Endothelial cell of umbilical vein (primary cell): ENCODE measurements around the gene SAMD4B. TPM values are rescaled to one million over a fixed set of nuclear protein-coding genes. Genes with fewer than 3 reads are reported as not detected.

Experiments used
- BruUV-seq: library from RNA; stranded (reverse); fragments of 400-500 nt; replicated peaks from 2 replicates; lab custom pipeline; 2021; lab: Mats Ljungman, UMichigan
- CTCF ChIA-PET: fragments of 300-600, 350-600 bp; sonication (Branson Sonifier 250); formaldehyde crosslinking; loops from one replicate; lab custom pipeline; 2021; ENCODE audit warnings: antibody characterized with exemption, inconsistent platforms; lab: Charles Lee
- POLR2A ChIA-PET: fragments of 300-600, 350-600 bp; sonication (Branson Sonifier 250); formaldehyde crosslinking; loops from one replicate; lab custom pipeline; 2021; ENCODE audit warnings: antibody characterized with exemption, inconsistent platforms; lab: Charles Lee
- DNase-seq: peaks from one replicate; pipeline ENCODE4 v3.0.0-alpha.2; 2011; ENCODE audit warnings: low read depth, low spot score
- FAIRE-seq: peaks from 2 replicates; lab custom pipeline; 2011; peaks lifted over from hg19 to GRCh38; lab: Jason Lieb, UNC
- H2AFZ ChIP-seq: 2 replicates; pipeline ENCODE4 v1.6.0; 2012; ENCODE audit warnings: low read depth, low read length, control low read depth, inconsistent platforms
- H3K27ac ChIP-seq: 2 replicates; pipeline ENCODE4 v1.5.1; 2011; ENCODE audit warnings: low read depth, mild to moderate bottlenecking, control low read depth, low read length, moderate library complexity; ENCODE audit not compliant: insufficient read depth
- H3K27me3 ChIP-seq, 2 experiments: 2 replicates each; pipeline versions ENCODE4 v1.6.0 to v1.6.1; 2011; ENCODE audit warnings: low read length in 2 of 2, mixed read lengths in 1 of 2; ENCODE audit not compliant: control insufficient read depth in 2 of 2, insufficient read depth in 2 of 2
- H3K36me3 ChIP-seq, 2 experiments: 2 replicates in 1 of 2; 3 replicates in 1 of 2; pipeline ENCODE4 v1.5.1; 2011; ENCODE audit warnings: low read length in 2 of 2, mild to moderate bottlenecking in 1 of 2, moderate library complexity in 1 of 2; ENCODE audit not compliant: control insufficient read depth in 2 of 2, insufficient read depth in 2 of 2; ENCODE audit errors: extremely low read depth in 1 of 2
- H3K4me1 ChIP-seq: 3 replicates; pipeline ENCODE4 v1.5.1; 2011; ENCODE audit warnings: mild to moderate bottlenecking, low read length; ENCODE audit not compliant: control insufficient read depth, insufficient read depth; ENCODE audit errors: extremely low read depth
- H3K4me2 ChIP-seq: 2 replicates; pipeline ENCODE4 v1.6.1; 2011; ENCODE audit warnings: low read length, control low read depth, mixed read lengths; ENCODE audit not compliant: insufficient read depth
- H3K4me3 ChIP-seq, 3 experiments: fragments of 200-600 bp in 1 of 3; sonication (generic), shearing (Covaris generic) in 1 of 3; replicated peaks in 1 of 3; 2 replicates each; pipeline ENCODE4 v1.5.1; 2011 to 2016; ENCODE audit warnings: control low read depth in 3 of 3, low read length in 3 of 3, mild to moderate bottlenecking in 2 of 3, inconsistent platforms in 1 of 3, low read depth in 1 of 3, moderate library complexity in 1 of 3; ENCODE audit not compliant: insufficient read depth in 1 of 3
- H3K79me2 ChIP-seq: 2 replicates; pipeline ENCODE4 v1.6.0; 2012; ENCODE audit warnings: low read length, inconsistent platforms; ENCODE audit not compliant: control insufficient read depth, insufficient read depth
- H3K9ac ChIP-seq: replicated peaks from 2 replicates; pipeline ENCODE3; 2011; ENCODE audit warnings: low read length, control low read depth; ENCODE audit not compliant: insufficient read depth; ENCODE audit errors: extremely low read depth
- H3K9me1 ChIP-seq: replicated peaks from 3 replicates; pipeline ENCODE4 v1.6.0; 2011; ENCODE audit warnings: mild to moderate bottlenecking, low read length; ENCODE audit not compliant: control insufficient read depth, insufficient read depth; ENCODE audit errors: extremely low read depth
- H3K9me3 ChIP-seq: replicated peaks from 2 replicates; pipeline ENCODE4 v1.5.1; 2012; ENCODE audit warnings: low read length, inconsistent platforms; ENCODE audit not compliant: control insufficient read depth, insufficient read depth
- H4K20me1 ChIP-seq: replicated peaks from 2 replicates; pipeline ENCODE3; 2011; ENCODE audit warnings: mild to moderate bottlenecking, low read length; ENCODE audit not compliant: control insufficient read depth, insufficient read depth; ENCODE audit errors: extremely low read depth
- EZH2 ChIP-seq: IDR thresholded peaks from 2 replicates; pipeline ENCODE4 v1.6.1; 2012; ENCODE audit warnings: borderline replicate concordance, low read depth, mild to moderate bottlenecking, moderate library complexity, low read length, inconsistent platforms; ENCODE audit not compliant: severe bottlenecking
- FOS ChIP-seq: IDR thresholded peaks from 2 replicates; pipeline ENCODE4 v1.6.1; 2011; ENCODE audit warnings: mild to moderate bottlenecking, low read length, moderate library complexity, borderline replicate concordance; ENCODE audit not compliant: insufficient read depth
- GATA2 ChIP-seq: IDR thresholded peaks from 2 replicates; pipeline ENCODE4 v1.7.0; 2011; ENCODE audit warnings: low read depth, mild to moderate bottlenecking, moderate library complexity, mixed read lengths, low read length; ENCODE audit not compliant: insufficient read length, insufficient read depth
- JUN ChIP-seq: IDR thresholded peaks from 2 replicates; pipeline ENCODE4 v1.6.1; 2011; ENCODE audit warnings: borderline replicate concordance, low read depth; ENCODE audit not compliant: insufficient read length, insufficient read depth
- MAX ChIP-seq: IDR thresholded peaks from 2 replicates; pipeline ENCODE4 v1.6.1; 2011; ENCODE audit not compliant: insufficient read depth, insufficient read length
- MYC ChIP-seq: IDR thresholded peaks from one replicate; pipeline ENCODE4 v1.6.1; 2011; ENCODE audit warnings: mild to moderate bottlenecking, low read depth, low read length
- POLR2A ChIP-seq: IDR thresholded peaks from 2 replicates; pipeline ENCODE4 v1.6.1; 2012; ENCODE audit warnings: low read depth, mild to moderate bottlenecking, control low read depth, low read length
- POLR2AphosphoS5 ChIP-seq: IDR thresholded peaks from 2 replicates; pipeline ENCODE4 v1.6.1; 2012; ENCODE audit warnings: low read depth, mild to moderate bottlenecking, control low read depth, low read length, moderate library complexity; ENCODE audit not compliant: insufficient read depth
- dilution Hi-C: fragments of 300-500 bp; cut with MboI; formaldehyde crosslinking; loops from one replicate; pipeline ENCODE4 v1.15.0; 2019; ENCODE audit warnings: low sequenced_read_pairs; ENCODE audit not compliant: extremely low pct_ligation_motif_present
- intact Hi-C: fragments of 100-400 bp; cut with micrococcal nuclease; formaldehyde crosslinking; loops from one replicate; pipeline ENCODE4 v1.10.0; 2022
- polyA plus RNA-seq, 4 experiments: library from polyadenylated mRNA; depleted of rRNA in 3 of 4; stranded (reverse) in 3 of 4; unstranded in 1 of 4; fragments of >200 nt; gene quantifications; 2 replicates each; pipeline versions ENCODE4 v1.2.1 to v1.2.3, GENCODE V29; 2011 to 2012; ENCODE audit warnings: missing spikeins in 1 of 4
- total RNA-seq: library from RNA; stranded (reverse); gene quantifications from 2 replicates; pipeline ENCODE4 v1.2.3, GENCODE V29; 2021
- TF ChIP-seq, protein P1 (sequence below), 2 donors: IDR thresholded peaks; 1 replicate in 1 of 2; 2 replicates in 1 of 2; pipeline ENCODE4 v1.5.1; 2011; ENCODE audit warnings: low read length in 2 of 2, mild to moderate bottlenecking in 2 of 2, moderate library complexity in 2 of 2, control low read depth in 1 of 2, inconsistent platforms in 1 of 2, low read depth in 1 of 2; ENCODE audit not compliant: insufficient read depth in 1 of 2; ENCODE audit errors: extremely low read depth in 1 of 2

Gene SAMD4B
- total and polyA plus RNA-seq, 2 donors (not counting 3 experiments of a cell fraction or from before 2014, with no cell fraction given), result 82.1 to 84.2 TPM

DNA sequence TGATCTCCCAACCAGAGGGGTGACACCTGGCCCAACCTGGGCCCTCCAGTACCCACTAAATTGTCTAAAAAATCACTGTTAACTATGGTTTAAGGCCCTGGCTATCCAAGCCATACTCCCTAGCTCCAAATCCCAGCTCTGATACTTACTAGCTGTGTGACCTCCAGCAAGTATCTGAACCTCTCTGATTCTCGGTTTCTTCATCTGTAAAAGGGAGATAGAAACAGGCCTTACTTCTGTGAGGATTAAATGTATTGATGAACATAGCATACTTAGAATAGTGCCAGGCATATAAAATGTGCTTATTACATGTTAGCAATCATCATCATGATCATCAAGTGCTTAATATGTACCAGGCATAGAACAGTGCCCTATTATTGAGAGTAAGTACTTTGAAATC lies 26.3 kb upstream of the SAMD4B start:
- FAIRE-seq (no peak), DNase-seq (no peak)
- no peaks in the 10 kb centered on the region for H3K9me1 ChIP-seq
- no peak overlapping the region for H3K4me3 ChIP-seq
- H3K9me3 ChIP-seq, result no peaks in the 10 kb centered on the region
- no peaks in the 10 kb centered on the region for H4K20me1 ChIP-seq
- ChIA-PET POLR2A (no interaction called here), CTCF (interaction anchor here (1.4 kb wide), 1 partner anchor 12 kb away, joined by 5 read pairs; no protein-coding TSS in a partner anchor)
- no peak overlapping the region for H2AFZ ChIP-seq
- dilution Hi-C loops, result no loop called here
- no peaks in the 10 kb centered on the region for H3K36me3 ChIP-seq
- peaks cover 0 to 3% of the 10 kb centered on the region in 2 experiments for H3K27me3 ChIP-seq
- H3K9ac ChIP-seq, result no peak overlapping the region
- peaks cover 5% of the 10 kb centered on the region for H3K4me1 ChIP-seq
- no peak overlapping the region for H3K27ac ChIP-seq
- TF ChIP-seq EZH2, result no peak
- intact Hi-C loops, result no loop called here
- H3K79me2 ChIP-seq, result no peaks in the 10 kb centered on the region
- no TSS peak for BruUV-seq
- no peak overlapping the region for H3K4me2 ChIP-seq

DNA sequence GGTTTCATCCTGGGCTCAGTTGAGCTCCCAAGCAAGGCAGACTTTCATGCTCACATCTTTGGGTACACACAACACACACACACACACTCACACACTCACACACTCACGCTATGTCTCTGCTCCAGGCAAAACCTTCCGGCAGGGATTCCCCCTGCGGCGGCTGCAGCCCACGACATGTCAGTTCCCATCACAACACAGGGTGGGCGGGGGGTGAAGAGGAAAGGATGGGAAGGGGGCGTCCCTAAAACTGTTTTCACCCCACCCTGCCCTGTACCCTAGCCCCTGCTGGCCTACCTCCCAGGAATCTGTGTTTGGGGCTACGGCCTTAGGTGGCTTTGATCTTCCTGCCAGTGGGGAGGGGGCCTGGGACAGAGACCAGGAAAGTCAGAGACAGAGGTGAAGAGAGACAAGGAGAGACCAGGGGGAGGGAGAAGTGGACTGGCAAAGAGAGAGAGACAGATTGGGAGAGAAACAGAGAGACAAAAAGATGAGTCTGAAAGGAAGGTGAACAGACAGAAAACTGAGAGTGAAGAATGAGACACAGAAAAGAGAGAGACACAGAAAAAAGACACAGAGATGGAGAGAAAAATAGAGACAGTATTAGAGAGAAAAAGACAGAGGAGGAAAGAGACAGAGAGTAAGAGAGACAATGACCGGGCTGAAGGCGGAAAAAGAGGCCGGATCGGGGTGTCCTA lies 25.4 kb upstream of the SAMD4B start:
- H3K9me3 ChIP-seq, result no peaks in the 10 kb centered on the region
- H3K9me1 ChIP-seq, result no peaks in the 10 kb centered on the region
- no peaks in the 10 kb centered on the region for H3K36me3 ChIP-seq
- H3K27ac ChIP-seq, result no peak overlapping the region
- intact Hi-C loops, result no loop called here
- BruUV-seq, result no TSS peak
- H3K79me2 ChIP-seq, result no peaks in the 10 kb centered on the region
- no peak for TF ChIP-seq FOS
- TF ChIP-seq MAX, result no peak
- TF ChIP-seq MYC, result no peak
- TF ChIP-seq JUN, result no peak
- TF ChIP-seq POLR2AphosphoS5, result no peak
- TF ChIP-seq GATA2, result no peak
- TF ChIP-seq, protein P1, sequence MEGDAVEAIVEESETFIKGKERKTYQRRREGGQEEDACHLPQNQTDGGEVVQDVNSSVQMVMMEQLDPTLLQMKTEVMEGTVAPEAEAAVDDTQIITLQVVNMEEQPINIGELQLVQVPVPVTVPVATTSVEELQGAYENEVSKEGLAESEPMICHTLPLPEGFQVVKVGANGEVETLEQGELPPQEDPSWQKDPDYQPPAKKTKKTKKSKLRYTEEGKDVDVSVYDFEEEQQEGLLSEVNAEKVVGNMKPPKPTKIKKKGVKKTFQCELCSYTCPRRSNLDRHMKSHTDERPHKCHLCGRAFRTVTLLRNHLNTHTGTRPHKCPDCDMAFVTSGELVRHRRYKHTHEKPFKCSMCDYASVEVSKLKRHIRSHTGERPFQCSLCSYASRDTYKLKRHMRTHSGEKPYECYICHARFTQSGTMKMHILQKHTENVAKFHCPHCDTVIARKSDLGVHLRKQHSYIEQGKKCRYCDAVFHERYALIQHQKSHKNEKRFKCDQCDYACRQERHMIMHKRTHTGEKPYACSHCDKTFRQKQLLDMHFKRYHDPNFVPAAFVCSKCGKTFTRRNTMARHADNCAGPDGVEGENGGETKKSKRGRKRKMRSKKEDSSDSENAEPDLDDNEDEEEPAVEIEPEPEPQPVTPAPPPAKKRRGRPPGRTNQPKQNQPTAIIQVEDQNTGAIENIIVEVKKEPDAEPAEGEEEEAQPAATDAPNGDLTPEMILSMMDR (IDR thresholded peaks at IDR 0.05; ENCODE audit: extremely low read depth in 1 of 2, insufficient read depth in 1 of 2, low read depth in 1 of 2, low read length in 2 of 2), result no peak
- TF ChIP-seq EZH2, result no peak
- no peak for TF ChIP-seq POLR2A
- FAIRE-seq (no peak), DNase-seq (no peak)
- no peak overlapping the region for H3K4me3 ChIP-seq
- no peaks in the 10 kb centered on the region for H4K20me1 ChIP-seq
- dilution Hi-C loops, result no loop called here
- peaks cover 5% of the 10 kb centered on the region for H3K4me1 ChIP-seq
- peaks cover 0 to 3% of the 10 kb centered on the region in 2 experiments for H3K27me3 ChIP-seq
- H2AFZ ChIP-seq, result no peak overlapping the region
- H3K9ac ChIP-seq, result no peak overlapping the region
- CTCF ChIA-PET, result no interaction called here
- POLR2A ChIA-PET, result interaction anchor here (0.6 kb wide), 1 partner anchor 193 kb away, joined by 3 read pairs; no protein-coding TSS in a partner anchor
- no peak overlapping the region for H3K4me2 ChIP-seq
